K562 (cell line): ENCODE measurements around the gene KCNJ15. TPM values are rescaled to one million over a fixed set of nuclear protein-coding genes. Genes with fewer than 3 reads are reported as not detected.

ENCODE experiments used
- RBBP5 ChIP-seq: fragments of 200-600 bp; sonication (generic); IDR thresholded peaks from 2 replicates; pipeline ENCODE4 v1.6.1; 2012; ENCODE audit warnings: borderline replicate concordance, mild to moderate bottlenecking, low read length, control low read depth, inconsistent platforms; ENCODE audit not compliant: insufficient read depth, poor library complexity, severe bottlenecking
- SREBF2 ChIP-seq: sonication (generic); formaldehyde crosslinking; IDR thresholded peaks from 2 replicates; pipeline ENCODE4 v1.4.0; 2020; ENCODE audit warnings: mild to moderate bottlenecking, missing genetic modification reagents
- ZFPM2 ChIP-seq: fragments of 250-450 bp; sonication (Bioruptor Pico); IDR thresholded peaks from 2 replicates; pipeline ENCODE4 v1.5.1; 2022; ENCODE audit warnings: mild to moderate bottlenecking
- ZNF354B ChIP-seq: fragments of 250-450 bp; sonication (Bioruptor Pico); IDR thresholded peaks from 2 replicates; pipeline ENCODE4 v1.4.0; 2020
- polyA plus RNA-seq, 8 experiments: library from polyadenylated mRNA; depleted of rRNA in 4 of 8; stranded (reverse) in 5 of 8; unstranded in 3 of 8; fragments of >200 nt; fragmentation: Nextera tagmentation in 2 of 8; fragmentation: Illumina TruSeq in 1 of 8; extraction: Ambion mirVana in 2 of 8; extraction: Trizol in 1 of 8; gene quantifications; 2 replicates each; pipeline versions ENCODE4 v1.2.1 to v1.2.3, GENCODE V29; 2011 to 2014; ENCODE audit warnings: inconsistent platforms in 1 of 8, missing spikeins in 1 of 8
- total RNA-seq, 7 experiments: library from RNA; depleted of rRNA in 6 of 7; stranded (reverse); fragments of >200 nt in 6 of 7; fragmentation: Illumina TruSeq in 2 of 7; extraction: Trizol in 2 of 7; gene quantifications; 2 replicates each; pipeline versions ENCODE4 v1.2.1 to v1.2.3, GENCODE V29; 2011 to 2021; ENCODE audit warnings: low replicate concordance in 1 of 7
- TF ChIP-seq, protein P1 (sequence below): fragments of 450-650 bp; IDR thresholded peaks from 2 replicates; pipeline ENCODE4 v1.6.1; 2016; ENCODE audit warnings: mild to moderate bottlenecking, moderate library complexity
- TF ChIP-seq, protein P2 (sequence below): sonication (generic); IDR thresholded peaks from 2 replicates; pipeline ENCODE4 v1.6.1; 2016
- TF ChIP-seq, protein P3 (sequence below): fragments of 250-450 bp; sonication (Bioruptor Pico); IDR thresholded peaks from 2 replicates; pipeline ENCODE4 v1.8.0; 2021; ENCODE audit warnings: moderate library complexity, mild to moderate bottlenecking, inconsistent platforms

Gene KCNJ15
- total and polyA plus RNA-seq, 9 of the 15 experiments (the other 6 are each of a cell fraction or from before 2014, with no cell fraction given), result 0.20 to 3.0 (median 0.72) TPM; not detected in 1

DNA sequence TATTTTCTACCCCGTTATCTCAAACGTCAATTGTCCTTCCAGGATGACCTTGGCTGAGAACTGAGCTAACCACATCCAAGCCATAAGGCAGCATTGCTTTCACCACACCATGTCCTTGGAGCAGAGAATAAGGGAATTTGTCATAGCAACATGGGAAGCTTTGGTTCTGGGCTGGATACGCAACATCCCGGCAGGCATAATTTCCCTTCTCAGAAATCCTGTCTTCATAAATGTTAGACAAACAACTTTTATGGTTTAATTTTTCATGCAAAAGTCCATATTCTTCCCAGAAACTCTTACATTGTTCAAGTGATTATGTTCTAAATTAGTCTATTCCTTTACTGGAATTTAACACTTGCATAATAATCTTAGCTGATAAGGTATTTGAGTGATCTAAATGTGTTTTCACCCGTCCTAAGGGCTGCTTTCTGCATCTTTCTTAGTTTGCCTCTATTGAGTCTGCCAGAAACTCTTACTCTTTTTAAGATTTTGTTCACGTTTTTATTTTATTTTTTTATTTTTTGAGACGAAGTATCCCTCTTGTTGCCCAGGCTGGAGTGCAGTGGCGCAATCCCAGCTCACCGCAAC lies 51.8 kb downstream of the KCNJ15 start (continued):
- TF ChIP-seq, protein P1, sequence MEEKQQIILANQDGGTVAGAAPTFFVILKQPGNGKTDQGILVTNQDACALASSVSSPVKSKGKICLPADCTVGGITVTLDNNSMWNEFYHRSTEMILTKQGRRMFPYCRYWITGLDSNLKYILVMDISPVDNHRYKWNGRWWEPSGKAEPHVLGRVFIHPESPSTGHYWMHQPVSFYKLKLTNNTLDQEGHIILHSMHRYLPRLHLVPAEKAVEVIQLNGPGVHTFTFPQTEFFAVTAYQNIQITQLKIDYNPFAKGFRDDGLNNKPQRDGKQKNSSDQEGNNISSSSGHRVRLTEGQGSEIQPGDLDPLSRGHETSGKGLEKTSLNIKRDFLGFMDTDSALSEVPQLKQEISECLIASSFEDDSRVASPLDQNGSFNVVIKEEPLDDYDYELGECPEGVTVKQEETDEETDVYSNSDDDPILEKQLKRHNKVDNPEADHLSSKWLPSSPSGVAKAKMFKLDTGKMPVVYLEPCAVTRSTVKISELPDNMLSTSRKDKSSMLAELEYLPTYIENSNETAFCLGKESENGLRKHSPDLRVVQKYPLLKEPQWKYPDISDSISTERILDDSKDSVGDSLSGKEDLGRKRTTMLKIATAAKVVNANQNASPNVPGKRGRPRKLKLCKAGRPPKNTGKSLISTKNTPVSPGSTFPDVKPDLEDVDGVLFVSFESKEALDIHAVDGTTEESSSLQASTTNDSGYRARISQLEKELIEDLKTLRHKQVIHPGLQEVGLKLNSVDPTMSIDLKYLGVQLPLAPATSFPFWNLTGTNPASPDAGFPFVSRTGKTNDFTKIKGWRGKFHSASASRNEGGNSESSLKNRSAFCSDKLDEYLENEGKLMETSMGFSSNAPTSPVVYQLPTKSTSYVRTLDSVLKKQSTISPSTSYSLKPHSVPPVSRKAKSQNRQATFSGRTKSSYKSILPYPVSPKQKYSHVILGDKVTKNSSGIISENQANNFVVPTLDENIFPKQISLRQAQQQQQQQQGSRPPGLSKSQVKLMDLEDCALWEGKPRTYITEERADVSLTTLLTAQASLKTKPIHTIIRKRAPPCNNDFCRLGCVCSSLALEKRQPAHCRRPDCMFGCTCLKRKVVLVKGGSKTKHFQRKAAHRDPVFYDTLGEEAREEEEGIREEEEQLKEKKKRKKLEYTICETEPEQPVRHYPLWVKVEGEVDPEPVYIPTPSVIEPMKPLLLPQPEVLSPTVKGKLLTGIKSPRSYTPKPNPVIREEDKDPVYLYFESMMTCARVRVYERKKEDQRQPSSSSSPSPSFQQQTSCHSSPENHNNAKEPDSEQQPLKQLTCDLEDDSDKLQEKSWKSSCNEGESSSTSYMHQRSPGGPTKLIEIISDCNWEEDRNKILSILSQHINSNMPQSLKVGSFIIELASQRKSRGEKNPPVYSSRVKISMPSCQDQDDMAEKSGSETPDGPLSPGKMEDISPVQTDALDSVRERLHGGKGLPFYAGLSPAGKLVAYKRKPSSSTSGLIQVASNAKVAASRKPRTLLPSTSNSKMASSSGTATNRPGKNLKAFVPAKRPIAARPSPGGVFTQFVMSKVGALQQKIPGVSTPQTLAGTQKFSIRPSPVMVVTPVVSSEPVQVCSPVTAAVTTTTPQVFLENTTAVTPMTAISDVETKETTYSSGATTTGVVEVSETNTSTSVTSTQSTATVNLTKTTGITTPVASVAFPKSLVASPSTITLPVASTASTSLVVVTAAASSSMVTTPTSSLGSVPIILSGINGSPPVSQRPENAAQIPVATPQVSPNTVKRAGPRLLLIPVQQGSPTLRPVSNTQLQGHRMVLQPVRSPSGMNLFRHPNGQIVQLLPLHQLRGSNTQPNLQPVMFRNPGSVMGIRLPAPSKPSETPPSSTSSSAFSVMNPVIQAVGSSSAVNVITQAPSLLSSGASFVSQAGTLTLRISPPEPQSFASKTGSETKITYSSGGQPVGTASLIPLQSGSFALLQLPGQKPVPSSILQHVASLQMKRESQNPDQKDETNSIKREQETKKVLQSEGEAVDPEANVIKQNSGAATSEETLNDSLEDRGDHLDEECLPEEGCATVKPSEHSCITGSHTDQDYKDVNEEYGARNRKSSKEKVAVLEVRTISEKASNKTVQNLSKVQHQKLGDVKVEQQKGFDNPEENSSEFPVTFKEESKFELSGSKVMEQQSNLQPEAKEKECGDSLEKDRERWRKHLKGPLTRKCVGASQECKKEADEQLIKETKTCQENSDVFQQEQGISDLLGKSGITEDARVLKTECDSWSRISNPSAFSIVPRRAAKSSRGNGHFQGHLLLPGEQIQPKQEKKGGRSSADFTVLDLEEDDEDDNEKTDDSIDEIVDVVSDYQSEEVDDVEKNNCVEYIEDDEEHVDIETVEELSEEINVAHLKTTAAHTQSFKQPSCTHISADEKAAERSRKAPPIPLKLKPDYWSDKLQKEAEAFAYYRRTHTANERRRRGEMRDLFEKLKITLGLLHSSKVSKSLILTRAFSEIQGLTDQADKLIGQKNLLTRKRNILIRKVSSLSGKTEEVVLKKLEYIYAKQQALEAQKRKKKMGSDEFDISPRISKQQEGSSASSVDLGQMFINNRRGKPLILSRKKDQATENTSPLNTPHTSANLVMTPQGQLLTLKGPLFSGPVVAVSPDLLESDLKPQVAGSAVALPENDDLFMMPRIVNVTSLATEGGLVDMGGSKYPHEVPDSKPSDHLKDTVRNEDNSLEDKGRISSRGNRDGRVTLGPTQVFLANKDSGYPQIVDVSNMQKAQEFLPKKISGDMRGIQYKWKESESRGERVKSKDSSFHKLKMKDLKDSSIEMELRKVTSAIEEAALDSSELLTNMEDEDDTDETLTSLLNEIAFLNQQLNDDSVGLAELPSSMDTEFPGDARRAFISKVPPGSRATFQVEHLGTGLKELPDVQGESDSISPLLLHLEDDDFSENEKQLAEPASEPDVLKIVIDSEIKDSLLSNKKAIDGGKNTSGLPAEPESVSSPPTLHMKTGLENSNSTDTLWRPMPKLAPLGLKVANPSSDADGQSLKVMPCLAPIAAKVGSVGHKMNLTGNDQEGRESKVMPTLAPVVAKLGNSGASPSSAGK, result no peak
- TF ChIP-seq RBBP5 (no peak), ZNF354B (CRISPR knock-in tag) (no peak), SREBF2 (CRISPR knock-in tag) (no peak), ZFPM2 (CRISPR knock-in tag) (no peak)
- TF ChIP-seq, protein P2, sequence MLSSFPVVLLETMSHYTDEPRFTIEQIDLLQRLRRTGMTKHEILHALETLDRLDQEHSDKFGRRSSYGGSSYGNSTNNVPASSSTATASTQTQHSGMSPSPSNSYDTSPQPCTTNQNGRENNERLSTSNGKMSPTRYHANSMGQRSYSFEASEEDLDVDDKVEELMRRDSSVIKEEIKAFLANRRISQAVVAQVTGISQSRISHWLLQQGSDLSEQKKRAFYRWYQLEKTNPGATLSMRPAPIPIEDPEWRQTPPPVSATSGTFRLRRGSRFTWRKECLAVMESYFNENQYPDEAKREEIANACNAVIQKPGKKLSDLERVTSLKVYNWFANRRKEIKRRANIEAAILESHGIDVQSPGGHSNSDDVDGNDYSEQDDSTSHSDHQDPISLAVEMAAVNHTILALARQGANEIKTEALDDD, result no peak
- TF ChIP-seq, protein P3, sequence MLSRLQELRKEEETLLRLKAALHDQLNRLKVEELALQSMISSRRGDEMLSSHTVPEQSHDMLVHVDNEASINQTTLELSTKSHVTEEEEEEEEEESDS, result no peak
